Kidney capillary endothelial cell (primary cell): ENCODE data around the gene BCL11B.

Experiments used
- DNase-seq: peaks from one replicate; pipeline ENCODE4 v3.0.0-alpha.2; 2018; ENCODE audit warnings: low spot score

BCL11B gene

DNA sequence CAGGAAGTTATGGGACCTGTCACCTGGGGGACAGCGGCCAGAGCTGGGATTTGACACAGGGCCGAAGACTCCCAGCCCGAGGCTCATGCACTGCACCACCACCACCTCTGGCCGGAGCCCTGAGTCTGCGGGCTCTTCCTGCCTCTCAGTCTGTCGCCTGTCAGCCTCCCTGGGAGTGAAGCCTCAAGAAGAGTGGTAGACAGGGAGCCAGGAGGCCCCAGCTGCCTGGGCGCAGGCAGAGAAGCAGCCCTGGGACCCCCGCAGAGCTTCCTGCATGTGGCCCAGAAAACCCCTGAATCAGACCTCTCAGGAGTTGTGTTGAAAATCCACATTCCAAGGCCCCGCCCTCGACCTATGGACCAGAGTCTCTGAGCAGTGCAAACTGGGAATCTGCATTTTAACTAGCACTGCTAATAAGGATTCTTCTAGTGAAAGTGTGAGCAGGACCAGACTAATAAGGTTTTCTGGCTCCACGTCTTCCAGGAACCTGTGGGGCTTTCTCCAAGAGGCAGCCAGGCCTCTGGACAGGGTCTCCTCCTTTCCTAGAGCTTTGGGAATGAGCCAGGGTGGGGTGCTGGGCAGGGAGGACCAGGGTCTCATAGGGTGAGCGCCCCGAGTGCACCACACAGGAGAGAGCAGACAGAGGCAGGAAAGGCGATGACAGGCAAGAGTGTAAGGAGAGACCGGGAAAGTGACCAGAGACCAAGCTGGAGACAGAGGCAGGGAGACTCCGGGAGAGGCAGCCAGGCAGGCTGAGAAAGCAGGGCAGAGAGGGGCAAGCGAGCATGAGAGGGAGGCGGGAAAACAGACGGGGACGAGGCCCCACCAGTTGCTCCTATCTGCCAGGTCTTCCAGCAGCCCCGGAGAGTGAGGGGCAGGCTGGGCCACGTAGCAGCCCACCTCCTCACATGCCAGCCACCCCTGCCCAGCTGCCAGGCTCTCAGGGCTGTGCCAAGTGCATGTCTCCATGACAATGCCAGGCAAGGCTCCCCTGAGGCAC is 112.4 kb downstream of the BCL11B start:
- no peak for DNase-seq

DNA sequence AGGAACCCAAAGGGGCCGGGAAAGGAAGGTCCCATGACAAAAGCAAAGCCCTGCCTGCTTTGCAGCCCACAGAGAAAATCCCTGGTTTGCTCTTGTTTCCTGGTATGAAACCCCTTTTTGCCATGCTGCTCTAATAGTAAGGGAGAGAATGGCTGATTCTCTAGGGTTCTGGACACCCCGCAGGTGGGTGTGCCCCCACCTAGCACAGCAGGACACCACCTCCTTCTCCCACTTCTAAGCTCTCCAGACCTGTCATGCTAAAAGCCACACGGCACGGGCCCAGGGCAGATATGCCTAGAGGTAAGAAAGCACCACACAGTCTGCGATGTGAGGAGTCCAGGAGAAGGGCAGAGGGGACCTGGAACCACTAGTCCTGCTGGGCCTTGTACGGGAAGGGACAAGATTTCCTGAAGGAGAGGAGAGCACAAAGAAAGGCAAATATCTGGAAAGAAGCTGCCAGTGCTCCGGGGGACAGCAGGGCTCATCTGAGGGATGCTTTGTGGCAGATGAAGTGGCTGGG is 113.3 kb downstream of the BCL11B start:
- no peak for DNase-seq

DNA sequence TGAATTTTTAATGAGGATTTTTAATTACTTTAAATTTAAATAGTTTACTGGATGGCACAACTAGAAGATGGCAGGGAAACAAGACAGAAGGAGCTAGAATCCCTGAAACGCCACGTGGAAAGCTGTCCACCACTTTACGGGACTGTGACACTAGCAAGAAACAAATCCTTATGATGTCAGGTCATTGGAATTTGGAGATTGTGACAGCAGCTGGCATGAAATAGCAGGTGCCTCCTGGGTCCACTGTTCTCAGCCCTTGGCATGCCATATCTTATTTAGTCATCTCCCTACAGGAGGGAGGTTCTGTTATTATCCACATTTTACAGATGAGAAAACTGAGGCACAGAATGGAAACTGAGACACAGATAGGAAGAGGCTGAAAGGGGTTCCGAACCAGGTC is 113.8 kb downstream of the BCL11B start:
- DNase-seq = no peak

DNA sequence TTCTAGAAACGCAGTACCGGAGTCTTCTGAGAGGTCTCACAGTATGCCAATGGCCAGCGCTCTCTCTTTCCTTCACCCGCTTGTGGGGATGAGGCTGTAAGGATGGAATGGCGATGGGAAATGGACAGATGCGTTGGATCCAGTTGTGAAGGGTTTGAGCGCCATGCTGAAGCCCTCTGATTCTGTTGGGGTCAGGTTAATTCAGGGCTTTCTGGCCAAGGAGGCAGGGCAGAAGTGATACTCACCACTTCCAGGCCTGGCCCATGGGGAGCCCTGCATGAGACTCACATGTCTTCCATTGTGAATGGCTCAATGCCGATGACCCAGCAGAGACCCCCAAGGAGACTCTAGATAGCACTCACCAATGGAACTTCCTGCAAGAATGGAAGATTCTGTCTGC is 114.3 kb downstream of the BCL11B start:
- no peak for DNase-seq

- DNase-seq = no peak
Measured at GRCh38 chr14:99157246-99157645, 114.8 kb downstream of the BCL11B start.

- no peak for DNase-seq
Measured at GRCh38 chr14:99156814-99157213, 115.2 kb downstream of the BCL11B start.

DNA sequence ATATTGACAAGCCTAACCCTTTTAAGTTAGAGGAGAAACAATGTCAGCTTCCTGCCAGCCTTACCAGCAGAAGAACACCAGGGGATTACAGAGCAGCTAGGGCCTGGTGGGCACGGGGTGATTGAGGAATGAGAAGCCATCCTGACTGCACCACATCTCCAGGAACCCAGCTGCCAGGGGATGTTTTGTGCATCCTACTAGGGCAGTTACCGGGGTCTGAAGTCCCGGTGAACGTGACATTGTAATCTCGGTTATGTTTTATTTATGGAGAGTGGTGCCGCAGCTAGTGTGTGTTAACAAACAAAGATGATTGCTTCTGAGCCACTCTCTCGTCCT is 115.9 kb downstream of the BCL11B start:
- no peak for DNase-seq

GRCh38 chr14:99155173-99156089 is 116.6 kb downstream of the BCL11B start:
- DNase-seq = no peak

GRCh38 chr14:99150236-99150635 is 121.8 kb downstream of the BCL11B start:
- DNase-seq = no peak

- no peak for DNase-seq
Measured at GRCh38 chr14:99148861-99149610, 123.0 kb downstream of the BCL11B start.

DNA sequence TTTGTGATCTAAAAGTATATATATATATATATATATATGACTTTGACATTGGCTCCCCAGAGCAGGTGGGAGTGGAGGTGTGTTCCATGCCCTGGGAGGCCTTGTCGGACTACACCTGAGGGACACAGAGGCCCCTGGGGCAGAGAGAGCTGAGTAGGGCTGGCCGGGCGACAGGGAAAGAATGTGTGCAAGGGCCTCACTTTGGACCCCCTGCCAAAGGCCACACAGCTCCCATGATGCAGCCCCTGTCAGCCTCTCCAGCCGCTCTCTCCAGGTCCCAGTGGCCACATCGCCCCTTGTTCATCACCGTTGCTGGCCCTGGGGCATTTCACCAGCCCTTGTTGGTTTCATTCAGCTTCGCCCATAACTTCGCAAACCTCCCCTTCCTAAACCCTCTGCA is 123.9 kb downstream of the BCL11B start:
- DNase-seq = no peak

GRCh38 chr14:99147366-99147740 is 124.6 kb downstream of the BCL11B start:
- DNase-seq = no peak

GRCh38 chr14:99146616-99147365 is 125.2 kb downstream of the BCL11B start:
- DNase-seq = no peak

DNA sequence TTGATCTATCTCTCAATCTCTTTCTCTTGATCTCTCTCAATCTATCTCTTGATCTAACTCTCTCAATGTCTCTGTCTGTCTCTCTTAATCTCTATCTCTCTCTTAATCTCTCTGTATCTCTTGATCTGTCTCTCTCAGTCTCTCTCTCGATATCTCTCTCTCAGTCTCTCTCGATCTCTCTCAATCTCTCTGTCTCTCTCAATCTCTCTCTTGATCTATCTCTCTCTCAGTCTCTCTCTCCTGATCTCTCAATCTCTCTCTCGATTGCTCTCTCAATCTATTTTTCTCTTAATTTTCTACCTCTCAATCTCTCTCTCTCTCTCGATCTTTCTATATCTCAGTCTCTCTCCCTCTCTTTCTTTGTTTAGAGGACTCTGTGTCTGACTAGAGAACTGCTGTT is 126.7 kb downstream of the BCL11B start:
- DNase-seq = no peak

DNA sequence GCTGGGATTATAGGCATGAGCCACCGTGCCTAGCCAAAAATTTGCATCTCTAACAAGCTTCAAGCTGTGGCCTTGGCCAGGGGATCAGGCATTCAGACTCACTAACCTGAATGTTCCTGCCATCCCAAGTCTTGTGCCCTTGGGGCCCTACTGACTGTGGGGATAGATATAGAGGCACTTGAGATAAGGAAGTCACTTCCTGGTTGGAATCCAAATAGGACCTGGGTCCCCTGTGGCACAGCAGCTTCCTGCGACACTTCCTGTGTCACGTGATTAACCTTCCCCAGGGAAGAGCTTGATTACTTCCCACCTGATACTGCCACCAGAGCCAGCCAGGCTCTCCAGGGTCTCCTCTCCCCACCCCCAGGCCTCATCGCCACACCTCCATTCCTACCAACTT is 128.2 kb downstream of the BCL11B start:
- DNase-seq = no peak

DNA sequence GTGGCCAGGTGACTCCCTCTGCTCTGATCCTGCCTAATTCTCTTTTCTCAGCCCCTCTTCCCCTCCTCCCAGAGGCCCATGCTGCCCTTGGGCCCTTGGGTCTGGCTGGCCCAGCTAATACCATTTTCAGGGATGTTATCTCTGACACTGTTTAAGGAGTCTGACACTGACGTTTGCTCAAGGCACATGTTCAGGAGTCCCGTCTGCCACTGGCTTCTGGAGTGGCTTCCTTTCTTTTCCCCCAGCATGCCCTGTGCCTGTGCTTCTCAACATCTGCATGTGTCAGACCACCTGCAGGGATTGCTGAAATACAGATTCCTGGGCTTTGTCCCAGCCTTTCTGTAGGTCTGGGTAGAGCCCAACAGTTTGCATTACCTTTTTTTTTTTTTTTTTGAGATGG is 128.9 kb downstream of the BCL11B start:
- no peak for DNase-seq

GRCh38 chr14:99141236-99141635 is 130.8 kb downstream of the BCL11B start:
- DNase-seq = no peak

- no peak for DNase-seq
Measured at GRCh38 chr14:99138999-99139865, 132.8 kb downstream of the BCL11B start.

GRCh38 chr14:99137913-99138571 is 134.0 kb downstream of the BCL11B start:
- DNase-seq = no peak
